ENCODE measurements around the gene GJB3.
"Not testable (repeated sequence)": the region's sequence is repeated elsewhere in the genome, so short reads cannot be mapped to it uniquely, and the experiment has no call there.

DNA sequence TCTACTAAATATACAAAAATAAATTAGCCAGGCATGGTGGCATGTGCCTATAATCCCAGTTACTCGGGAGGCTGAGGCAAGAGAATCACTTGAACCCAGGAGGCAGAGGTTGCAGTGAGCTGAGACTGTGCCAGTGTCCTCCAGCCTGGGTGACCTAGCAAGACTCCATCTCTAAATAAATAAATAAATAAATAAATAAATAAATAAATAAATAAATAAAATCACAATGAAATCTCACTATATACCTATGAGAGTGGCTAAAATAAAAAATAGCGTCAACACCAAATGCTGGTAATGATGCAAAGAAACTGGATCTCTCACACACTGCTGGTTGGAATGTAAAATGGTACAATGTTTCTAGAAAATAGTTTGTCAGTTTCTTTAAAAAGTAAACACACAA, 37.8 kb downstream of the GJB3 start:
- TF ChIP-seq, protein P1, sequence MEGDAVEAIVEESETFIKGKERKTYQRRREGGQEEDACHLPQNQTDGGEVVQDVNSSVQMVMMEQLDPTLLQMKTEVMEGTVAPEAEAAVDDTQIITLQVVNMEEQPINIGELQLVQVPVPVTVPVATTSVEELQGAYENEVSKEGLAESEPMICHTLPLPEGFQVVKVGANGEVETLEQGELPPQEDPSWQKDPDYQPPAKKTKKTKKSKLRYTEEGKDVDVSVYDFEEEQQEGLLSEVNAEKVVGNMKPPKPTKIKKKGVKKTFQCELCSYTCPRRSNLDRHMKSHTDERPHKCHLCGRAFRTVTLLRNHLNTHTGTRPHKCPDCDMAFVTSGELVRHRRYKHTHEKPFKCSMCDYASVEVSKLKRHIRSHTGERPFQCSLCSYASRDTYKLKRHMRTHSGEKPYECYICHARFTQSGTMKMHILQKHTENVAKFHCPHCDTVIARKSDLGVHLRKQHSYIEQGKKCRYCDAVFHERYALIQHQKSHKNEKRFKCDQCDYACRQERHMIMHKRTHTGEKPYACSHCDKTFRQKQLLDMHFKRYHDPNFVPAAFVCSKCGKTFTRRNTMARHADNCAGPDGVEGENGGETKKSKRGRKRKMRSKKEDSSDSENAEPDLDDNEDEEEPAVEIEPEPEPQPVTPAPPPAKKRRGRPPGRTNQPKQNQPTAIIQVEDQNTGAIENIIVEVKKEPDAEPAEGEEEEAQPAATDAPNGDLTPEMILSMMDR (conservative IDR thresholded peaks at IDR 0.05) = not testable (repeated sequence)
- TF ChIP-seq EZH2 (IDR thresholded peaks at IDR 0.05; ENCODE audit: low read depth) = not testable (repeated sequence)
